Measurements from ENCODE around the gene IGDCC3. TPM values are rescaled to one million over a fixed set of nuclear protein-coding genes. Genes with fewer than 3 reads are reported as not detected.
"Not testable (repeated sequence)": the region's sequence is repeated elsewhere in the genome, so short reads cannot be mapped to it uniquely, and the experiment has no call there.

Gene IGDCC3
- total RNA-seq, 1 donor from 2014 or later, result not detected

DNA sequence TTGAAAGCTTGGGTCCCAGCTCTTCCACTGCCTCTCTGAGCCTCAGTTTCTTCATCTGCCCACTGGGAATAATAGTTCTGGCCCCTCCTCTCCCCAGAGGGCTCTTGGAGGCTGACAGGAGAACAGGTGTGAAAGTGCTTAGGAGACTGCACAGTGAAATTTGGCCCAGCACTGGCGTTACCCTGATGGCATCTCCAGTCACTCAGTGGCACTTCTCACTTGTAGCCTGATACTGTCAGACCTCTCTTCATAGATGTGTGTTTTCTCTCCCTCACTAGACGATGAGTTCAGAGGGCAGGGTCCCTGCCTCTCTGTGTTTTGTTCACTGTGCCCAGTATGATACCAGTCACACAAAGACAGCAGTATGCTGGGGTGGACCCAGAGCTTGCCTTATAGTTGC lies 22.2 kb upstream of the IGDCC3 start:
- intact Hi-C loops (cut with micrococcal nuclease), result loop anchor here (5.0 kb wide), 1 partner anchor 83 kb away; no protein-coding TSS in a partner anchor
- no peak for DNase-seq
- Mint-ChIP-seq H3K36me3 (ENCODE audit: low read depth) (no peaks in the 10 kb centered on the region), H3K9me3 (no peaks in the 10 kb centered on the region), H3K27ac (no peak overlapping the region), H3K27me3 (peaks cover 60% of the 10 kb centered on the region), H3K4me1 (peaks cover 8% of the 10 kb centered on the region), H3K4me3 (no peak overlapping the region)

DNA sequence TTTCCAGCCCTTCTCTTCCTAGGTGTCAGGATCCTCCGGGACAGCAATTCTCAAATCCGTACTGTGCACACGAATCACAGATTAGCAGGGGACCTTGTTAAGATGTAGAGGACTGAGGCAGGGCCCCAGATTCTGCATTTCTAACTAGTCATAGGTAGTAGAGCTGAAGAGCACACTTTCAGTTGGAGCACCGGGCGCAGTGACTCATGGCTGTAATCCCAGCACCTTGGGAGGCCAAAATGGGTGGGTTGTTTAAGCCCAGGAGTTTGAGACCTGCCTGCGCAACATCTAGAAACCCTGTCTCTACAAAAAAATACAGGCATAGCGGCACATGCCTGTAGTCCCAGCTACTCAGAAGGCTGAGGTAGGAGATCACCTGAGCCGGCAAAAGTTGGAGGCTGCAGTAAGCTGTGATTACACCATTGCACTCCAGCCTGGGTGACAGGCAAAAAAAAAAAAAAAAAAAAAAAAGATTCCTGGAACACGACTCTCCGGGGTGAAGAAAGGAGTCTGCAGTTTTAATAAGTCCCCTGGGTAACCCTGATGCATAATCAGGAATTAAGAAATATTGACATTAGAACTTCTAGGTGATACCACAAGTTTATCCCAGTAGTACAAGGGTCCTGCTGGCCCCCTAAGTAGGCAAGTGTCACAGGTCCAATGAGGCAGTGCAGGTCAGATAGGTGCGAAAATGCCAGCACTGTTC lies 21.4 kb upstream of the IGDCC3 start:
- Mint-ChIP-seq H3K27me3 (peaks cover 62% of the 10 kb centered on the region), H3K4me3 (no peak overlapping the region), H3K9me3 (no peaks in the 10 kb centered on the region), H3K4me1 (peaks cover 8% of the 10 kb centered on the region), H3K36me3 (ENCODE audit: low read depth) (no peaks in the 10 kb centered on the region), H3K27ac (no peak overlapping the region)
- no peak for DNase-seq
- intact Hi-C loops (cut with micrococcal nuclease), result no loop called here

DNA sequence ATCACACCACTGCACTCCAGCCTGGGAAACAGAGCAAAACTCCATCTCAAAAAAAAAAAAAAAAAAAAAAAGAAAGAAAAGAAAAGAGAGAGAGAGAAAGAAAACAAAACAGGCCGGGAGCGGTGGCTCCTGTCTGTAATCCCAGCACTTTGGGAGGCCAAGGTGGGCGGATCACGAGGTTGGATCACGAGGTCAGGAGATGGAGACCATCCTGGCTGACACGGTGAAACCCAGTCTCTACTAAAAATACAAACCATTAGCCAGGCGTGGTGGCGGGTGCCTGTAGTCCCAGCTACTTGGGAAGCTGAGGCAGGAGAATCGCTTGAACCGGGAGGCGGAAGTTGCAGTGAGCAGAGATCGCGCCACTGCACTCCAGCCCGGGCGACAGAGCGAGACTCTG lies 20.7 kb upstream of the IGDCC3 start:
- H3K36me3 Mint-ChIP-seq (ENCODE audit: low read depth); H3K9me3 Mint-ChIP-seq; DNase-seq; H3K27ac Mint-ChIP-seq; H3K4me3 Mint-ChIP-seq; H3K4me1 Mint-ChIP-seq; intact Hi-C loops (cut with micrococcal nuclease): not testable (repeated sequence)
- peaks cover 65% of the 10 kb centered on the region for H3K27me3 Mint-ChIP-seq

DNA sequence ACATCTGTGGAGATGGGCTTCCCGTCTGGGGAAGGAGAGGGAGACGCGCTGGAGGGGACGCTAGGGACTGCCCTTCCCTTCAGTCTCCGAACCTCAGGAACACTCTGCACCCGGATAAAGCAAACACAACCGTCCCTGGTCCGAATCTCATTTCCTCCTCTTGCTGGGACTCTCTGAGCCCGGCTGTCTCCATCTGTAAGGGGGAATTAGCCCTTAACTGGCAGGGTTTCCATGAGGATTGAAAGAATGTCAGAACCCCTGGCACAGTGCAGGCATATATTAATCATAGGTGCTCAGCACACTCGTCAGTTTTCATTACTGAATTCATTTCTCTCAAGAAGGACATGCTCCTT lies 19.1 kb upstream of the IGDCC3 start:
- Mint-ChIP-seq H3K36me3 (ENCODE audit: low read depth) (no peaks in the 10 kb centered on the region), H3K4me1 (peaks cover 8% of the 10 kb centered on the region), H3K27me3 (peaks cover 69% of the 10 kb centered on the region), H3K9me3 (no peaks in the 10 kb centered on the region), H3K4me3 (no peak overlapping the region), H3K27ac (no peak overlapping the region)
- intact Hi-C loops (cut with micrococcal nuclease), result no loop called here
- DNase-seq, result no peak

DNA sequence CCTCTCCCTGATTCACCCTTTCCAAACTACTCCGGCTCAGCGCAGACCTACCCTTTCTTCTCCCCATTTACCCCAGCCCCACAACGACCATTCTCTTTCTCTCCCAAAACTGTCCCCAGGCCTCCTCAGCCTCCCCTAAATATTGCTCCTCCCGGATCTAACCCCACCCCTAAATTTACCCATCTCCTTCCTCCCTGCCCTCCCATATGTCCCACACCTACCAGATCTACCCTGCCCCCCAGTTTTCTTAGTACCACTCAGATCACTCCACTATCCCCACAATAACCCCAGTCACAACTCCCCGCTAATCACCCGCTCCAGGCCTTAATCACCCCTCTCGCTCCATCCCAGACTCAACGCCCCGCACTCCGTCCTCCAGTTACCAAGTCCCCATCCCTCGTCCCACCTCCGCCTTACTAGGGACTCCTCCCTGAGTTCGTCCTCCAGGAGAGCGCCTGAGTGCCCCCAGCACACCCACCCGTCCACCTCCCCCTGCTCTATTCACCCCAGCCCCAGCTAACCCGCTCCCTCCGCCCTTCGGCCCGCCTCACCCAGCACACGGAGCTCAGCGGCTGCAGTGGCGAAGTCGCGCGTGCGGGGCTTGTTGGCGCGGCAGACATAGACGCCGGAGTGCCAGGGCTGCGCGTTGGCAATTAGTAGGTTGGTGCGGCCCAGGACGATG lies 18.6 kb upstream of the IGDCC3 start:
- Mint-ChIP-seq H3K4me3 (no peak overlapping the region), H3K9me3 (no peaks in the 10 kb centered on the region), H3K27ac (no peak overlapping the region), H3K4me1 (peaks cover 8% of the 10 kb centered on the region), H3K36me3 (ENCODE audit: low read depth) (no peaks in the 10 kb centered on the region), H3K27me3 (peaks cover 70% of the 10 kb centered on the region)
- intact Hi-C loops (cut with micrococcal nuclease), result no loop called here
- DNase-seq, result no peak

DNA sequence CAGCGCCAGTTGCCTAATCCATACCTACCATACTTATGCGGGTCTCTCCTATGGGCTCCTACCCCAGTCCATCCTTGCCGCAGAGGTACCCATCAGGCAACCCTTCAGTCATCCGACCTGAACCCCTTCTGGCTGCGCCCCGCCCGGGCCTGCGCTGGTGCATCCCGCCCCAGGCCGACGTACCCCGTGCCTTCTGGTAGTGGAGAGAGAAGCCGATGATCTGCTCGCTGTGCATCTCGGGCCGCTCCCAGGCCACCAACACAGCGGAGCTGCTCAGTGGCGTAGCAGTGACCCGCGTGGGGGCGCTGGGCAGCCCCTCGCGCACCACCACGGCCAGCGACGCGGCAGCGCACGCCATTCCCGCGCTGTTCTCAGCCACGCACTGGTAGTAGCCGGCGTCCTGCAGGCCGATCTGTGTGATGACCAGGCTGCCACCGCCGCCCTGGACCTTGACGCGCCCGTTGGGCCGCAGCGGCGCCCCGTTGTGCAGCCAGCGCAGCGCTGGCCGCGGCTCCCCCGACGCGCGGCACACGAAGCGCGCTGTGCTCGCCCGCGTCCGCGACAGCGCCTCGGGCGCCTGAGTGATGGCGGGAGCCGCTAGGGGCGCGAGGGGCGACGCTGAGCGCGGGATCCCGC lies 17.9 kb upstream of the IGDCC3 start:
- peaks cover 65% of the 10 kb centered on the region for H3K27me3 Mint-ChIP-seq
- no peak overlapping the region for H3K27ac Mint-ChIP-seq
- H3K36me3 Mint-ChIP-seq (ENCODE audit: low read depth), result no peaks in the 10 kb centered on the region
- no peaks in the 10 kb centered on the region for H3K9me3 Mint-ChIP-seq
- H3K4me3 Mint-ChIP-seq, result no peak overlapping the region
- intact Hi-C loops (cut with micrococcal nuclease), result no loop called here
- no peak for DNase-seq
- H3K4me1 Mint-ChIP-seq, result peaks cover 6% of the 10 kb centered on the region

DNA sequence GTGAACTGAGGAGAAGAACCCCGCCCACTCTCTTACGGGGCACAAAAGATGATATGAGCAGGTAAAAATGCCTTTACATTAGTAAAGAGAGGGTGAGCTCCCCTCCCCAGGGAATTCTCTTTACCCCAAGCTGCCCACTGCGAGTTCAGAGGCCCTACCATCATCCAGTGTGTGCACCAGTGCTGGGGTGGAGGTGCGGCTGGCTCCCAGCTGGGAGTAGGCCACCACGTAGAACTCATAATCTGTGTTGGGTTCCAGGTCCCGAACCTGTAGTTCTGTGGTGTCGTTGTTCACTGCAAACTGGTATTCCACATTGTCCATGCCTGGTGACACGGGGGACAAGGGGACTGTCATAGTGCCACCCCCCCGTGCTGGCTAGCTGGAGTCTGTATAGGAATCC lies 17.1 kb upstream of the IGDCC3 start:
- Mint-ChIP-seq H3K36me3 (ENCODE audit: low read depth) (no peaks in the 10 kb centered on the region), H3K27me3 (peaks cover 62% of the 10 kb centered on the region), H3K9me3 (no peaks in the 10 kb centered on the region), H3K4me1 (peaks cover 6% of the 10 kb centered on the region), H3K27ac (no peak overlapping the region), H3K4me3 (no peak overlapping the region)
- no peak for DNase-seq
- intact Hi-C loops (cut with micrococcal nuclease), result no loop called here

DNA sequence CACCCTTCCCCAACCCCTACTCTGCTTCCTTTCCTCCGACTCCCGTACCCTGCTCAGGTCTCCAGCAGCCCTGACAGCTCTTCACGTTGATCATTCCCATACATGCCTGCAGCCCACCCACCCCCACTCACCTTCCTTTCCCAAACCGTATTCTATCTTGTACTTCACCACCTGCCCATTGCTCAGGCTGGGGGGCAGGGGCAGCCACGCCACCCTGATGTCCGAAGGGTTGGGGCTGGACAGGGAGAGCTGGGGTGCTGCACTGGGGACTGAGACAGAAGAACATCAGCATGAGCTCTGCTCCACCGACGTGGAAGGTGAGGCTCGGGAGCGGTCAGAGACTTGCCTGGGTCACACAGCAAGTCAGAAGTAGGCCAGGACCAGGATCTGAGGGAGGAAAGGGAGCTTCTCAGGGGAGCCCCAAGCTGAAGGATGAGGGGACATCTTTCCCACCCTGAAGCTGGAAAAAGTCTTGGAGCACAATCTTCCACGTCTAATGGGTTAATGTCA lies 16.5 kb upstream of the IGDCC3 start:
- Mint-ChIP-seq H3K27ac (no peak overlapping the region), H3K27me3 (peaks cover 60% of the 10 kb centered on the region), H3K36me3 (ENCODE audit: low read depth) (no peaks in the 10 kb centered on the region), H3K4me1 (peaks cover 6% of the 10 kb centered on the region), H3K9me3 (no peaks in the 10 kb centered on the region), H3K4me3 (no peak overlapping the region)
- intact Hi-C loops (cut with micrococcal nuclease), result no loop called here
- no peak for DNase-seq

DNA sequence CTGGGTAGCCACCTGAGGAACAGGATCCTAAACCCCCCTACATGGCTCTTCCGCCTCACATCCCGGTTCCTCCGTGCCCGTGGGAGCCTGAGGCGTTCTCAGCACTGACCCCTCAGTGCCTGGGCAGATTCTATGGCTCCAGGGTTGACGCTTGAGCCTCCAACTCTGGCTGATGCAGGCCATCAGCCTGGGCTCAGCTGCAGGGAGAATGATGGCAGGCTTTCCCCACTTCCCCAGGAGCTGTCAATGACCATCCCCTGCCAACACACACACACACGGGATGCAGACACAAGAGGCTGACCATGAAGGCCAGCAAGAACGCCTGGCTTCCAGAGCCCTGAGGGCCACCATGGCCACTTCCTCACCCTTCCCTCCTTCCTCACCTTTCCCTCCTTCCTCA lies 15.8 kb upstream of the IGDCC3 start:
- Mint-ChIP-seq H3K36me3 (ENCODE audit: low read depth) (no peaks in the 10 kb centered on the region), H3K4me1 (peaks cover 6% of the 10 kb centered on the region), H3K27ac (no peak overlapping the region), H3K27me3 (peaks cover 56% of the 10 kb centered on the region), H3K9me3 (no peaks in the 10 kb centered on the region), H3K4me3 (no peak overlapping the region)
- intact Hi-C loops (cut with micrococcal nuclease), result no loop called here
- DNase-seq, result no peak

DNA sequence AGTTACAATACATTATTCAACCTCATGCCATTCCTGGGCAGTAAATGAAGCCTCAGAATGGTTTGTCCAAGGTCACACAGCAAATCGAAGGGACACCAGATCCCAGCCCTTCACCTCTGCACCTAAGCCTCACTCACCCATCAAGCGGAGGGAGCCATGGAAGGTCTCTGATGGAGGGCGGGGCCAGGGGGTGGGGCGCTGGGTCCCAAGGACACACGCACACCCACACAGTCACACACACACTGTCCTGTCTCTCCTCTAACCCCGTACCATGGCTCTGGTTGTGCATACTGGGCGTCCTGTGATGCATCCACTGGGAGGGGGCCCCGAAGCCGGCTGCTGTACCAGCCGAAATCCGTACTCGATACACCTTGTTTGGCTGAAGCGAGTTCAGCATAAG lies 15.3 kb upstream of the IGDCC3 start:
- Mint-ChIP-seq H3K4me3 (no peak overlapping the region), H3K9me3 (no peaks in the 10 kb centered on the region), H3K4me1 (peaks cover 6% of the 10 kb centered on the region), H3K27me3 (peaks cover 55% of the 10 kb centered on the region), H3K27ac (no peak overlapping the region), H3K36me3 (ENCODE audit: low read depth) (no peaks in the 10 kb centered on the region)
- intact Hi-C loops (cut with micrococcal nuclease), result no loop called here
- DNase-seq, result no peak

DNA sequence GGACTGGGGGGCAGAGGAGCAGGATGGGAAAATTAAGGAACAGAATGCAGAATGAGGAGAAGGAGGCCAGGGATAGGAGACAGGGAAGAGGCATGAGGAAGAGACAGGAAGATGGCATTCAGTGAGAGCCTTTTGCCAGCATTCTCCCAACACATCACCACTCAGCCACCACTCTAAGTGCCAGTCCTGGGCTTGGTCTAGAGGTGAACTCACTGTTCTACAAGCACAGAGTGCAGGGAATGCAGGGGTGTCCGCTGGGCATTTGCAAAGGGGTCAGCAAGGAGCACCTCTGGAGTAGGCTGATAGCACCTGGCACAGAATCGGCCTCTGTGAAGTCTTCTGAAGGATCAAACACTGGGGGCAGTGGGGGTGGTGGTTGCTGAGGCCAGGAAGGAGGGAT lies 14.6 kb upstream of the IGDCC3 start:
- Mint-ChIP-seq H3K4me1 (peaks cover 6% of the 10 kb centered on the region), H3K27me3 (peaks cover 49% of the 10 kb centered on the region), H3K36me3 (ENCODE audit: low read depth) (no peaks in the 10 kb centered on the region), H3K27ac (no peak overlapping the region), H3K9me3 (no peaks in the 10 kb centered on the region), H3K4me3 (no peak overlapping the region)
- no peak for DNase-seq
- intact Hi-C loops (cut with micrococcal nuclease), result no loop called here

DNA sequence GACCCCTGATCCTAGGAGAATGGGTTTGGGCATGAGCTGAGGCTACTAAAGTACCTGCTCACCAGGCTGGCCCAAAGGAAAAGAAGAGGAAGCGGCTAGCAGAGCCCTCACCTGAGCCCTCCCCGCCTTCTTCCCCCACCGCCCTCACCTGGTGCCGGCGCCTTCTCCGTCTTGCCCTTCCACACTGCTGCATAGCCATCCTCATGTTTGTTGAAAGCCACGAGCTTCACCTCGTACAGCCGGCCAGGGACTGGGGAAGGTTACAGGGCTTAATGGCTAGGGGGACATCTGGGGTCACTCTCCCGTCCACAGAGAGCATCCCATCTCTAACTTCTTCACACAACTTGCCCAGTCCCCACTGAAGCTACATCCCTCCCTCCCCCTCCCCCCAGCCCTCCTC lies 13.9 kb upstream of the IGDCC3 start:
- Mint-ChIP-seq H3K27me3 (peaks cover 42% of the 10 kb centered on the region), H3K4me3 (no peak overlapping the region)

DNA sequence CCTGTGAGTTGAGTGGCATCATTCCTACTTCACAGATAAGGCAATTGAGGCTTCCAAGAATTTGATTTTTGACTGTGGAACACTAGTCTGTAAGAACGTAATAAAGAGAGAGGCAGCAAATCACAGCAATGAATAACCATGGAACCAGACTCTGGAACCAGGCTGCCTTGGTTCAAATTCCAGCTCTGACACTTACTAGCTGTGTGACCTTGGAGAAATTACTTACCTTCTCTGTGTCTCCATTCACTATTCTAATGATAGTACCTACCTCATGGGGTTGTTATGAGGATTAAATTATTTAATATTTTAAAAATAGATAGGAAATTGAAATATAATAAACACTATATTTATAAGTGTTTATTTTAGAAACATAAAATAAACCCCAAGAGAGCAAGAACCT lies 12.6 kb upstream of the IGDCC3 start:
- Mint-ChIP-seq H3K27ac (no peak overlapping the region), H3K27me3 (peaks cover 33% of the 10 kb centered on the region), H3K4me1 (peaks cover 3% of the 10 kb centered on the region), H3K4me3 (no peak overlapping the region), H3K36me3 (ENCODE audit: low read depth) (no peaks in the 10 kb centered on the region), H3K9me3 (no peaks in the 10 kb centered on the region)
- intact Hi-C loops (cut with micrococcal nuclease), result no loop called here
- no peak for DNase-seq

More for the DNA sequence above, 13.9 kb upstream of the IGDCC3 start:
- Mint-ChIP-seq H3K4me1 (peaks cover 6% of the 10 kb centered on the region), H3K9me3 (no peaks in the 10 kb centered on the region), H3K36me3 (ENCODE audit: low read depth) (no peaks in the 10 kb centered on the region), H3K27ac (no peak overlapping the region)
- intact Hi-C loops (cut with micrococcal nuclease), result no loop called here
- DNase-seq, result no peak

DNA sequence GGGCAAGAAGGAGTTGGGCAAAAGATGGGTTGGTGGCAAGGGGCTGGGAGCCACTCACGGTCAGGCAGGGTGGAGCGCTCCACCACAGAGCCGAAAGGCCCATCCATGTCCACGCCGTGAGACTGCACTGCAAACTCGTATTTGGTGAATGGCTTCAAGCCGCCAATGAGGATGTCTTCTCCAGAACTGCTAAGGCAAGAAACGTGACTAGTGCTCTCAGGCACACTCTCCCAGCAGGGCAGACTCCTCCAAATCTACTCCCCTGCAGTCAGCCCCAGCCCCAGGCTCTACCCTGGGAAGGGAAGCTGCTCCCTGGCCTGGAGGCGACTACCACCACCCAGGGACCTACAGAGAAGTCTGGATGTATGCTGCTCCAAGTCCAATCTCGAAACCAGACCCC lies 11.4 kb upstream of the IGDCC3 start:
- intact Hi-C loops (cut with micrococcal nuclease), result loop anchor here (5.0 kb wide), 1 partner anchor 337 kb away; no protein-coding TSS in a partner anchor
- H3K4me1 Mint-ChIP-seq, result peaks cover 13% of the 10 kb centered on the region

More for the DNA sequence above, 11.4 kb upstream of the IGDCC3 start:
- H3K36me3 Mint-ChIP-seq (ENCODE audit: low read depth), result no peaks in the 10 kb centered on the region
- peaks cover 21% of the 10 kb centered on the region for H3K27me3 Mint-ChIP-seq
- H3K27ac Mint-ChIP-seq, result no peak overlapping the region
- no peaks in the 10 kb centered on the region for H3K9me3 Mint-ChIP-seq
- no peak overlapping the region for H3K4me3 Mint-ChIP-seq
- DNase-seq, result no peak

Measured in activated CD4-positive, alpha-beta T cell treated with anti-CD3 and anti-CD28 coated beads, Interleukin-2, amount 10 ng/mL, durations not matched to agents 24 days and 14 days (primary cell).